CD4-positive, alpha-beta T cell treated with Interleukin-1 beta for 1 hour (primary cell): ENCODE data around the gene PPHLN1.
"Not testable (repeated sequence)": the region's sequence is repeated elsewhere in the genome, so short reads cannot be mapped to it uniquely, and the experiment has no call there.

Experiments
- DNase-seq, 2 donors: peaks; one replicate each; pipeline ENCODE4 v3.0.0-alpha.2; 2020 to 2022

PPHLN1 gene

DNA sequence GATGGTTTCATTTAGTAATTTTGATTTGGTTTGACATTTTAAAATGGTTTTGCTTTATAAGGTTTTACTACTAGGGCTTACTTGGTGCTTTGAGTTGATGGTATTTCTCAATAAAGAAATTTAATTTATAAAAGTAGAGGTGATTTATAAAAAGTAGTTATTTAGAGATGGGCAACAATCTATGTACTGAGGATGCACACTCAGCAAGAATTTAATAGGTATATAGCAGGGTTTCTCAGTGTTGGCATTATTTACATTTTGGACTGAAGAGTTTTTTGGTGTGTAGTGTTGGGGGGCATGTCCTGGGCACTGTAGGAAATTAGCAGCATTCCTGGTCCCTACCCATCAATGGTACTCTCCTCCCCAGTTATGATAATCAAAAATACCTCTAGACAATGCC lies 47.7 kb downstream of the PPHLN1 start:
- DNase-seq = no peak

GRCh38 chr12:42380733-42381132 lies 54.8 kb downstream of the PPHLN1 start:
- no peak for DNase-seq

DNA sequence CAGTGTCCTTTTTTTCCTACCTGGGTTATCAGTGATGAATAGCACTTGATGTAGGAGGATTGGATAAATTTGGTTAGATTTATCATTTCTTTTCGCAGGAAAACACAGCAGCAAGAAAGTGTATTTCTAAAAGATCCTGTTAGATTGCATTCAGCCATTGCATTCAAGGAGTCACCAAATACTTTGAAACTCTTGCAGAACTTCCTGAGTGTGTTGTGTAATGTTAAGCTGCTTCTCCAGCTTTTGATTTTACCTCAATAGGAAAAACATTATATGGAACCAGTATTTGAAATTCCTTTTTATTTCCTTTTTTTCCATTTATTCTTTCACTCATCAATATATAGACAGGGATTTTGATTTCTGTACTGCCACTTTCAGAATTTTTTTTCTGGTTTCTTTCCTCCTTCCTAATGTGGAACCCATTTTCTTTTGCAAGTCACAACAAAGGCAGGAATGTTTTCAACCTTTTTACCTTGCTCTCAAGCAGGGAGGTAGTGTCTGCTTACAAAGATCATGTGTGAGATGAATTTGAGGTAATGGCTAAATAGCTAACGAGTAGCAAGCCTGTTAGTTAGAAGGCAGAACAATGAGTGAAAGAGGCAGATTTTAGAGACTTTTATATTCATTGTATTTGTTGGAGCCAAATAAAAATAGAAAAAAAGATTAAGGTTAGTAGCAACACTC lies 56.2 kb downstream of the PPHLN1 start:
- DNase-seq = no peak

- DNase-seq = no peak
Observed at GRCh38 chr12:42385326-42385841, 59.4 kb downstream of the PPHLN1 start.

DNA sequence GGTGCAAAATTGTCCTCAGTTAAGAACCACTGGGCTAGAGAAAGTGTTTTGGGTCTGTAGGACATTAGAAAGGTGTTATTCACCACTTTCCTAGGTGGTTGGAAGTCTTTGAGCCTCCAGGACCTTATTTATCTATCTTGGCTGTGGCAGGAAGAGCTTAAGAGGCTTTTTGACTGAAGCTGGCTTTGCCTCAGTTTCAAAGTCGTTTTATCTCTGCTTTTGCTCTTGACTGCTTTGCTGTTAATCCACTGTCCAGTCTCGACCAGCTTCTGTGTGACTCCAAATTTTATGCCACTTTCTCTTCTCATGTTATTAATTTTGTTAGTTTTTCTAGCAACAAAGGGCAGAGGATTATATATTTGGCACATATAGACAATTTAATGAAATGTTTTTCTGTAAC lies 60.3 kb downstream of the PPHLN1 start:
- no peak for DNase-seq

GRCh38 chr12:42388086-42388485 lies 62.1 kb downstream of the PPHLN1 start:
- not testable (repeated sequence) for DNase-seq

- no peak for DNase-seq
Observed at GRCh38 chr12:42394429-42394828, 68.5 kb downstream of the PPHLN1 start.

DNA sequence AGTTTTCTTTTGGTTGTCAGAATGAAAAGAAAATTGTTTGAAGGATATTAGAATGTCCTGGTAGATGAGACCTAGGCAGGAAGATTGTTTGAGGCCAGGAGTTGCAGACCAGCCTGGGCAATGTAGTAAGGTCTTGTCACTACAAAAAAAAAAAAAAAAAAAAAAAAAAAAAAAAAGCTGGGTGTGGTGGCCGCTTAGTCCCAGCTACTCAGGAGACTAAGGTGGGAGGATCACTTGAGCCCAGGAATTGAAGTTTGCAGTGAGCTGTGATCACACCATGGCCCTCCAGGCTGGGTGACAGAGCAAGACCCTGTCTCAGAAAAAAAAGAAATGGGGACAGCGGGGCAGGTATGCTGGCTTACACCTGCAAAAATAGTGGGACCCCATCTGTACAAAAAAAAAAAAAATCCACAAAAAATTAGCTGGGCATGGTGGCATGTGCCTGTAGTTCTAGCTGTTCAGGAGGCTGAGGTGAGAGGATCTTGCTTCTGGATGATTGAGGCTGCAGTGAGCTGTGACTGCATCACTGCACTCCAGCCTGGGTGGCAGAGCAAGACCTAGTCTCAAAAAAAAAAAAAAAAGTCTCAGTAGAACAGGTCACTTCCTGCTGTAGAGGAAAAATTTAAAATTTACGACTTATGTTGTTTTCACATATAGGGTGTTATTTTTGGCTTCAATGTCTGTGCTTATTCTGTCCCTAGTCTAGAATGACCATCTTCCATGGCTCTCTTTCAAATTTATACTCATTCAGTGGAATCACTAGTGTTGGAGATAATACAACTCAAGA lies 70.7 kb downstream of the PPHLN1 start:
- DNase-seq = no peak

- no peak for DNase-seq
Observed at GRCh38 chr12:42402821-42403411, 76.9 kb downstream of the PPHLN1 start.

DNA sequence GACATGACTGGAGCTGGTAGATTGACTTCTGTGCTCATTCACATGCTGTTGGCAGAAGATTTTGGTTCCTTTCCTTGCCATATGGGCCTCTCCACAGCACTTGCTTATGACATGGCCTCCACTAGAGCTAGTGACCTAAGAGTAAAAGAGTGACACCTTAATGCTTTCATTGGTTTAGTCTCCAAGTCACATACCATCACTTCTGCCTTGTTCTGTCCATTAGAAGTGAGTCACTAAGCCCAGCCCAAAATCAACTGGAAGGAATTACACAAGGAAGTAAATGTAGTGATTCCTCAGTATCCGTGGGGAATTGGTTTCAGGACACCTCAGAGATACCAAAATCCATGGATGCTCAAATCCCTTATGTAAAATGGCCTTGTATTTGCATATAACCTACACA lies 81.3 kb downstream of the PPHLN1 start:
- no peak for DNase-seq

DNA sequence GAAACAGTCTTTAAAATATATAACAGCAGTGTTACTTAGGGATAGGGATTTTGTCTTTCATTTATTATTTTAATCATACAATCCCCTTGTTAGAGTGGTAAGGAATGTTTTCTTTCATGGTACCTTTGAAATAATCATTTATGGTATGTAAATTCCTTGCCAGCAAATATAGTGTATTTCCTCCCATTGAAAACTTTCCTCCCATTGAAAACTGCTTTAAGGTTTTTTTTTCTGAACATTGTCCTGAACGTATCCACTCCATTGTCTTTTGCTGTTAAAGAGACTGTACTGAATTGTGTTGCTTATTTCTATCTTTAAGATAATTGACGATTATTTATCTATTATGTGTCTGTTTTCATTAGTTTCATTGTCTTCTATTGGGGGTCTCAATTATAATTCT lies 83.5 kb downstream of the PPHLN1 start:
- DNase-seq = no peak

GRCh38 chr12:42410340-42410739 lies 84.4 kb downstream of the PPHLN1 start:
- DNase-seq = no peak

DNA sequence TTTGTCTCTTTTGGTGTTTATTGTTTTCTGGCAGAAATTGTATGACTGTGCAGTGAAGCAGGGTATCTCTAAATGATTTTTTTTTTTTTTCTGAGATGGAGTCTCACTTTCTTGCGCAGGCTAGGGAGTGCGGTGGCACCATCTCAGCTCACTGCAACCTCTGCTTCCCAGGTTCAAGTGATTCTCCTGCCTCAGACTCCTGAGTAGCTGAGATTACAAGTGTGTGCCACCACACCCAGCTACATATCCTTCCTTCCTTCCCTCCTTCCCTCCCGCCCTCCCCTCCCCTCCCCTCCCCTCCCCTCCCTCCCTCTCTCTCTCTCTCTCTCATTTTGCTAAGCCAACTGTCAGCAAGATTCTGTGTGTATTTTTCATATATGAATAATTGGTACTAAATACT lies 94.4 kb downstream of the PPHLN1 start:
- DNase-seq = no peak

GRCh38 chr12:42421844-42422779 lies 96.1 kb downstream of the PPHLN1 start:
- no peak for DNase-seq

- DNase-seq = no peak
Observed at GRCh38 chr12:42422785-42423184, 96.8 kb downstream of the PPHLN1 start.

DNA sequence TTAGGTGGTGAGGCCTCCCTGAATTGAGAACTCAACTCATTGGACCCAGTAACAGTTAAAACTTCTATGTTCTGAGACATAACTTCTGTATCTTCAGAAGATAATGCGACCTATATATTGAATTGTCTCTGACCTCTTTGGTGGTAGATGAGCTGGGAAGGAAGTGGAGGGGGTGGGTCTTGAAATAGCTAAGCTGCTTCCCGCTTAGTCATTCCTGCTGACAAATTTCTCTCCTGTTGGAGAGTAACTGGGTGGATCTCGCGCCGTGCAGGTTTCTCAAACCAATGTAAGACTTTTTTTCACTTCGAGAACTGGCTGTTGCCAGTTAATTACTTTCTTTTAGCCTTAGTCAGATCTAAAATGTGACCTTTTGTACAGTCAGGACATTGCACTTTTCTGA lies 100.8 kb downstream of the PPHLN1 start:
- DNase-seq = no peak

- DNase-seq = no peak
Observed at GRCh38 chr12:42428850-42429249, 102.9 kb downstream of the PPHLN1 start.

- no peak for DNase-seq
Observed at GRCh38 chr12:42432517-42433140, 106.7 kb downstream of the PPHLN1 start.

DNA sequence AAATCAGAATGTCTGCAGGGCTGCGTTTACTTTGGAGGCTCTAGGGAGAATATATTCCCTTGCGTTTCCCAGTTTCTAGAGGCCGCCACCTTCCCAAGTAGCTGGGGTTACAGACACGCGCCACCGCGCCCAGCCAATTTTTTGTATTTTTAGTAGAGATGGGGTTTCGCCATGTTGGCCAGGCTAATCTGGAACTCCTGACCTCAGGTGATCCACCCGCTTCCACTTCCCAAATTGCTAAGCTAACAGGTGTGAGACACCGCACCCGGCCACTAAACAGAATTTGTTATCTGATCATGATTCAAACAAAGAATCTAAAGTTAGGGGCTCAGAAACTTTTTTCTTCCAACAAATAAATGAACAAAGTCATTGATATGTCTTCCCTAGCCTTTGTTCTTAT lies 114.6 kb downstream of the PPHLN1 start:
- no peak for DNase-seq

DNA sequence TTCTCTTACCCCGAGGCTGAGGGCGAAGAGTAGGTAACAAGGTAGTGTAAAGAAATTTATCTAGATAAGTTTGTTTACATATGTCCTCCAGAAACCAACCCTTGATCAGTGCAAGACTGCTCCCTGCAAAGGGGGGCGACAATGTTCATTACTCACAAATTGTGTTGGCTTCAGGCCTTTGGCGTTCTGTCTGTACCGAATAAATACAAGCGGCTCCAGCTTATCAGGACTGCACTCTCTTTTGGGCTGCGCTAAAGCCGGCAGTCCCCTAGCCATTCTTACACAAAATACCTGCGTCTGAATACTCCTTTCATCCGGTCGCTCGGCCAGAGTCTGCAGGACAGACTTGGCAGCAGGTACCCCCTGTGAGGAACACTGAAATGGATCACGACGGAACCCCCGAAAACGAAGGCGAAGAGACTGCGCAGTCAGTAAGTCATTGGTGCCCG lies 116.4 kb downstream of the PPHLN1 start:
- no peak for DNase-seq

DNA sequence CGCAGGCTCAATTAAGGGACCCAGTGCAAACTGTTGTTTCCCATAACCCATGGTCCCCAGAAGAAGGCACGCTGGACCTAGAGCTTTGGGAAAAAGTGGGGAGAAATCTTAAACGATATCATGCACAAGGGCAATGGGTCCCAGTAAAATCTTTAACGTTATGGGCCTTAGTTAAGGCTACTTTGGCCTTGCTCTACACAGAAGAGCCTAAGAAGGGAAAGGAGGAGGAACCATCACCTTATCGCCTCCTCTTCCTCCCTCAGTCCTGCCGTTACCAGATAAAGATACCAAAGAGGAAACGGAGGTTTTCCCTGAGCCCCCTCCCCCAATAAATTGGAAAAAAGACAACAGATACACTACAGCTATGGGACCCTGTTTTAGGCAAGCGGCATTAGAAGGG lies 116.9 kb downstream of the PPHLN1 start:
- no peak for DNase-seq
